Cardiac muscle cell (in vitro differentiated cells and primary cell): Measurements from ENCODE around the gene KDM5A. TPM values are rescaled to one million over a fixed set of nuclear protein-coding genes. Genes with fewer than 3 reads are reported as not detected.
"Not testable (repeated sequence)": the region's sequence is repeated elsewhere in the genome, so short reads cannot be mapped to it uniquely, and the experiment has no call there.

Experiments
- DNase-seq, 2 donors: peaks; one replicate each; pipeline versions ENCODE4 v3.0.0 to v3.0.0-alpha.2; 2010 to 2017; ENCODE audit warnings: low read depth in 1 of 2, low spot score in 1 of 2
- H3K27ac ChIP-seq: fragments of 200-600 bp; sonication (generic); 2 replicates; pipeline ENCODE4 v1.5.1; 2016
- H3K27me3 ChIP-seq: fragments of 200-600 bp; sonication (generic); 2 replicates; pipeline ENCODE4 v1.6.0; 2016; ENCODE audit warnings: control low read depth
- H3K36me3 ChIP-seq: fragments of 200-600 bp; sonication (generic); 2 replicates; pipeline ENCODE4 v1.5.1; 2016; ENCODE audit warnings: control low read depth
- H3K4me1 ChIP-seq: fragments of 200-600 bp; sonication (generic); 2 replicates; pipeline ENCODE4 v1.8.1; 2017; ENCODE audit warnings: low read depth, mild to moderate bottlenecking, mixed run types
- H3K4me3 ChIP-seq: fragments of 200-600 bp; sonication (generic); 2 replicates; pipeline ENCODE4 v1.5.1; 2016; ENCODE audit warnings: mild to moderate bottlenecking
- H3K9me3 ChIP-seq: fragments of 200-600 bp; sonication (generic); 2 replicates; pipeline ENCODE4 v1.5.1; 2017; ENCODE audit warnings: low read depth, mild to moderate bottlenecking, control low read depth
- CTCF ChIP-seq: IDR thresholded peaks from 2 replicates; pipeline ENCODE4 v1.5.1; 2012; ENCODE audit warnings: low read depth, mild to moderate bottlenecking, low read length
- polyA plus RNA-seq: library from polyadenylated mRNA; unstranded; fragments of >200 nt; fragmentation: Nextera tagmentation; extraction: Ambion mirVana; gene quantifications from 2 replicates; pipeline ENCODE4 v1.2.1, GENCODE V29; 2016
- total RNA-seq: library from RNA; depleted of rRNA; stranded (reverse); fragments of >200 nt; gene quantifications from 2 replicates; pipeline ENCODE4 v1.2.3, GENCODE V29; 2016

KDM5A gene
- total and polyA plus RNA-seq, 2 experiments from 2014 or later, result 36.3 to 41.1 TPM

DNA sequence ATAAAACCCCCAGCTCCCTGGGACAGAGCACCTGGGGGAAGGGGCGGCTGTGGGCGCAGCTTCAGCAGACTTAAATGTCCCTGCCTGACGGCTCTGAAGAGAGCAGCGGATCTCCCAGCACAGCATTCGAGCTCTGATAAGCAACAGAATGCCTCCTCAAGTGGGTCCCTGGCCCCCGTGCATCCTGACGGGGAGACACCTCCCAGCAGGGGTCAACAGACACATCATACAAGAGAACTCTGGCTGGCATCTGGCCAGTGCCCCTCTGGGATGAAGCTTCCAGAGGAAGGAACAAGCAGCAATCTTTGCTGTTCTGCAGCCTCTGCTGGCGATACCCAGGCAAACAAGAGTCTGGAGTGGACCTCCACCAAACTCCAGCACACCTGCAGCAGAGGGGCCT lies 91.1 kb downstream of the KDM5A start:
- Histone ChIP-seq H3K4me1 (peaks cover 20% of the 10 kb centered on the region), H3K36me3 (peaks cover 29% of the 10 kb centered on the region), H3K27ac (peak overlapping the region; percentile 78)
- H3K9me3 ChIP-seq, H3K4me3 ChIP-seq, H3K27me3 ChIP-seq: not testable (repeated sequence)
- DNase-seq, result peak in 1 of 2 donors; percentile 39

DNA sequence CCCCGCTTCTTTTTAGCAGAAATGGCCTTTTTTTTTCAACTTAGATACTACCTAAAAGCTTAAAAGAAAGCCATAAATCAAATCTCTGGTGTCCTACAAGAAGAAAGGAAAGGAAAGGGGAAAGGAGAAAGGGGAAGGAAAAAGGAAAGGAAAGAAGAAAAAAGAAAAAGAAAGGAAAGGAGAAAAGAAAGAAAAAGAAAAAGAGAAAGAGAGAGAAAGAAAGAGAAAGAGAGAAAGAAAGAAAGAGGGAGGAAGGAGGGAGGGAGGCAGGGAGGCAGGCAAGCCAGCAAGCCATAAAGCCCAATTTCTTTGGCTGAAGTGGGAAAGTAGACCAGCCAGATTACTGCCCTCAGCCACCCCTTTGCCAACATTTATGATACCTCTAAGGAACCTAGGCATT lies 94.0 kb downstream of the KDM5A start:
- Histone ChIP-seq H3K27ac (no peak overlapping the region), H3K4me1 (peaks cover 20% of the 10 kb centered on the region), H3K36me3 (peaks cover 57% of the 10 kb centered on the region), H3K27me3 (no peaks in the 10 kb centered on the region), H3K4me3 (no peak overlapping the region), H3K9me3 (no peaks in the 10 kb centered on the region)
- no peak for TF ChIP-seq CTCF
- no peak for DNase-seq

- Histone ChIP-seq H3K4me1 (peaks cover 15% of the 10 kb centered on the region), H3K4me3 (no peak overlapping the region), H3K9me3 (no peaks in the 10 kb centered on the region), H3K36me3 (peaks cover 60% of the 10 kb centered on the region), H3K27me3 (no peaks in the 10 kb centered on the region), H3K27ac (no peak overlapping the region)
- no peak for TF ChIP-seq CTCF
- DNase-seq, result no peak
These were observed 95.9 kb downstream of the KDM5A start for GRCh38 chr12:293199-293598.

DNA sequence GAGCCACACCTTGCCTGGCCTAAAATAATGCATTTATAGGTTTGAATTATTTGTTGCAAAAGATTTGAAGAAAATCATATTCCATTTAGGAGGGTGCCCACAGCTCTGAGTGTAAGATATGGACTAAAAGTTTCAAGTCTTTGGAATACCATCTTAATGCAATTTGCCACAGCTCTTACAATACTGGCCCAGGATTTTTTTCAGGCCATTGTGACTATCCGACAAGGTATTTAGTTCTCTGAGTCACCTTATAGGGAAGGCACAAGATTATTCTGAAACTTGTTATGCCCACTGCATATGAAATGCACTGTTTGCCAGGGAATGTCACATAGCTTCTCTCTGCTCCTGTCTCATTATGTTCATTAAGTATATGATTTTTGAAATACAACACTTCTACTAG lies 96.9 kb downstream of the KDM5A start:
- Histone ChIP-seq H3K27ac (no peak overlapping the region), H3K9me3 (no peaks in the 10 kb centered on the region), H3K4me3 (no peak overlapping the region), H3K27me3 (no peaks in the 10 kb centered on the region), H3K4me1 (peaks cover 5% of the 10 kb centered on the region), H3K36me3 (peaks cover 60% of the 10 kb centered on the region)
- TF ChIP-seq CTCF, result no peak
- DNase-seq, result no peak

GRCh38 chr12:291153-291723 lies 97.9 kb downstream of the KDM5A start:
- peaks cover 51% of the 10 kb centered on the region for H3K36me3 ChIP-seq
- H3K27me3 ChIP-seq, result no peaks in the 10 kb centered on the region
- DNase-seq, result no peak
- TF ChIP-seq CTCF, result no peak
- no peaks in the 10 kb centered on the region for H3K9me3 ChIP-seq
- H3K4me1 ChIP-seq, result no peaks in the 10 kb centered on the region
- no peak overlapping the region for H3K27ac ChIP-seq
- no peak overlapping the region for H3K4me3 ChIP-seq

DNA sequence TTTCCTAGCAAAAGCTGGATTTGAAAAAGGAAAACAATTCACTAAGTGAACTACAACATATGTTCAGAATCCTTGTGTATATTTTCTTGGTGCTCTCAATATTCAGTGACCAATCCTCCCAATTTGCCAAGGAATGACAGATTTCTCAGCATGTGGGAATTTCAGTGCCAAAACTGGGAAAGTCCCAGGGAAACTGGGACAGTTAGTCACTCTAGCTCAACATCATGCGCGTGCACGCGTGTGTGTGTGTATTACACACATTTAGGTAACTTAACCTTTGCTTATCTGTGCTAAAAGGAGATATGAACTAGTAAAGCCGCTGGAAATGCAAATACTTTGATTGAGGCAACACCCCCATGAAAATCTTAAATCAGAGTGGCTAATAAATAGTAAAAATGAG lies 100.4 kb downstream of the KDM5A start:
- DNase-seq, result peak in 1 of 2 donors; percentile 55
- Histone ChIP-seq H3K4me3 (no peak overlapping the region), H3K9me3 (no peaks in the 10 kb centered on the region), H3K27me3 (no peaks in the 10 kb centered on the region), H3K27ac (no peak overlapping the region), H3K4me1 (no peaks in the 10 kb centered on the region), H3K36me3 (peaks cover 42% of the 10 kb centered on the region)
- TF ChIP-seq CTCF, result no peak
